HepG2 (cell line): ENCODE measurements around the gene ADCY7. TPM values are rescaled to one million over a fixed set of nuclear protein-coding genes. Genes with fewer than 3 reads are reported as not detected.
A peak's percentile ranks its signal among the peaks of the same experiment; 100 is the strongest.

Experiments used
- ATAC-seq: fragments of 200-7000 bp; cut with Tn5 transposase; 3 replicates; pipeline ENCODE4 v1.9.1; 2020; ENCODE audit warnings: mild to moderate bottlenecking, moderate library complexity
- BruUV-seq: library from RNA; stranded (reverse); fragments of 400-500 nt; replicated peaks from 2 replicates; lab custom pipeline; 2021; lab: Mats Ljungman, UMichigan
- CTCF ChIA-PET: fragments of 300-600 bp; formaldehyde crosslinking; extraction: SDS; loops from one replicate; lab custom pipeline; 2021; ENCODE audit warnings: low total read pairs, inconsistent platforms, low intra/inter-chr PET ratio; lab: Yijun Ruan, JAX
- POLR2A ChIA-PET: fragments of 350-600 bp; sonication (Branson Sonifier 250); formaldehyde crosslinking; loops from one replicate; lab custom pipeline; 2020; ENCODE audit warnings: antibody characterized with exemption, inconsistent platforms; lab: Yijun Ruan, JAX
- DNase-seq: peaks from one replicate; pipeline ENCODE4 v3.0.0-alpha.2; 2015; ENCODE audit warnings: low spot score
- FAIRE-seq: peaks from 3 replicates; lab custom pipeline; 2011; peaks lifted over from hg19 to GRCh38; lab: Jason Lieb, UNC
- H2AFZ ChIP-seq: one replicate; pipeline ENCODE4 v1.6.1; 2011; ENCODE audit warnings: low read length, inconsistent platforms
- H3K27ac ChIP-seq: fragments of 300-600 bp; 3 replicates; pipeline ENCODE4 v1.8.0; 2011; ENCODE audit warnings: mixed run types, mild to moderate bottlenecking, mixed read lengths, low read length, inconsistent platforms; ENCODE audit not compliant: insufficient read depth; ENCODE audit errors: extremely low read length
- H3K27me3 ChIP-seq, 2 experiments: fragments of 200-600 bp in 1 of 2; 2 replicates in 1 of 2; 3 replicates in 1 of 2; pipeline versions ENCODE4 v1.6.0 to v1.8.0; 2011; ENCODE audit warnings: low read length in 2 of 2, mild to moderate bottlenecking in 2 of 2, moderate library complexity in 2 of 2, inconsistent platforms in 1 of 2; ENCODE audit not compliant: insufficient read depth in 2 of 2, control insufficient read depth in 1 of 2
- H3K36me3 ChIP-seq, 2 experiments: fragments of 200-600 bp in 1 of 2; replicated peaks in 1 of 2; 2 replicates in 1 of 2; 3 replicates in 1 of 2; pipeline versions ENCODE4 v1.5.1 to v1.8.0; 2011; ENCODE audit warnings: low read length in 2 of 2, inconsistent platforms in 1 of 2; ENCODE audit not compliant: insufficient read depth in 2 of 2, control insufficient read depth in 1 of 2
- H3K4me1 ChIP-seq: 2 replicates; pipeline ENCODE4 v1.5.1; 2012; ENCODE audit warnings: low read length, inconsistent platforms; ENCODE audit not compliant: insufficient read depth
- H3K4me2 ChIP-seq: 2 replicates; pipeline ENCODE4 v1.6.0; 2011; ENCODE audit warnings: low read depth, low read length, inconsistent platforms
- H3K4me3 ChIP-seq, 3 experiments: fragments of 200-600 bp in 1 of 3; sonication (generic), shearing (Covaris generic) in 1 of 3; replicated peaks in 1 of 3; 2 replicates each; pipeline ENCODE4 v1.5.1; 2011 to 2016; ENCODE audit warnings: low read length in 3 of 3, inconsistent platforms in 2 of 3, low read depth in 2 of 3, mild to moderate bottlenecking in 2 of 3, control low read depth in 1 of 3, mixed read lengths in 1 of 3; ENCODE audit not compliant: insufficient read depth in 1 of 3
- H3K79me2 ChIP-seq: one replicate; pipeline ENCODE4 v1.6.1; 2011; ENCODE audit warnings: low read length, inconsistent platforms; ENCODE audit not compliant: insufficient read depth
- H3K9ac ChIP-seq: 2 replicates; pipeline ENCODE4 v1.6.0; 2011; ENCODE audit warnings: mild to moderate bottlenecking, low read depth, low read length, inconsistent platforms; ENCODE audit not compliant: insufficient read depth
- H3K9me3 ChIP-seq: 2 replicates; pipeline ENCODE4 v1.5.1; 2012; ENCODE audit warnings: mild to moderate bottlenecking, low read length
- H4K20me1 ChIP-seq: 2 replicates; pipeline ENCODE4 v1.6.0; 2011; ENCODE audit warnings: inconsistent platforms, mild to moderate bottlenecking, low read length, moderate library complexity; ENCODE audit not compliant: insufficient read depth
- KLF12 ChIP-seq: sonication (generic); formaldehyde crosslinking; IDR thresholded peaks from 2 replicates; pipeline ENCODE4 v1.4.0; 2020; ENCODE audit warnings: missing genetic modification reagents, borderline replicate concordance
- NR2F1 ChIP-seq, 2 experiments: fragments of 450-650 bp in 1 of 2; formaldehyde crosslinking in 1 of 2; IDR thresholded peaks; 2 replicates each; pipeline versions ENCODE4 v1.5.0 to v1.6.1; 2016 to 2020; ENCODE audit warnings: mild to moderate bottlenecking in 1 of 2, missing compliant biosample characterization in 1 of 2, missing genetic modification reagents in 1 of 2, moderate library complexity in 1 of 2
- SOX13 ChIP-seq, 3 experiments: fragments of 450-650 bp in 1 of 3; sonication (generic) in 1 of 3; formaldehyde crosslinking in 1 of 3; IDR thresholded peaks in 2 of 3; conservative IDR thresholded peaks in 1 of 3; 2 replicates each; pipeline versions ENCODE4 v1.5.0 to v1.6.1; 2016 to 2020; ENCODE audit warnings: antibody characterized with exemption in 1 of 3, mild to moderate bottlenecking in 1 of 3, missing compliant biosample characterization in 1 of 3, missing genetic modification reagents in 1 of 3, moderate library complexity in 1 of 3
- TCF12 ChIP-seq, 2 experiments: fragments of 450-650 bp in 1 of 2; sonication (generic) in 1 of 2; formaldehyde crosslinking in 1 of 2; IDR thresholded peaks; 2 replicates each; pipeline versions ENCODE4 v1.6.1 to v1.8.0; 2017 to 2022; ENCODE audit warnings: antibody characterized with exemption in 1 of 2, mild to moderate bottlenecking in 1 of 2, missing genetic modification reagents in 1 of 2, moderate library complexity in 1 of 2
- ZBTB8A ChIP-seq: sonication (generic); formaldehyde crosslinking; IDR thresholded peaks from 2 replicates; pipeline ENCODE4 v1.4.0; 2020; ENCODE audit warnings: mild to moderate bottlenecking, low read depth, missing genetic modification reagents, borderline replicate concordance
- ZFP1 ChIP-seq: IDR thresholded peaks from 2 replicates; pipeline ENCODE4 v1.6.1; 2016
- ZKSCAN5 ChIP-seq: sonication (generic); formaldehyde crosslinking; IDR thresholded peaks from 2 replicates; pipeline ENCODE4 v1.5.1; 2020; ENCODE audit warnings: mild to moderate bottlenecking, missing genetic modification reagents
- ZNF101 ChIP-seq: sonication (generic); formaldehyde crosslinking; IDR thresholded peaks from 2 replicates; pipeline ENCODE4 v1.4.0; 2020; ENCODE audit warnings: mild to moderate bottlenecking, low read depth, missing genetic modification reagents, borderline replicate concordance
- ZNF180 ChIP-seq: sonication (generic); formaldehyde crosslinking; IDR thresholded peaks from 2 replicates; pipeline ENCODE4 v1.4.0; 2020; ENCODE audit warnings: low read depth, missing genetic modification reagents, borderline replicate concordance
- ZNF510 ChIP-seq: sonication (generic); formaldehyde crosslinking; IDR thresholded peaks from 2 replicates; pipeline ENCODE4 v1.4.0; 2020; ENCODE audit warnings: low read depth, mild to moderate bottlenecking, missing genetic modification reagents
- ZNF615 ChIP-seq: sonication (generic); formaldehyde crosslinking; IDR thresholded peaks from 2 replicates; pipeline ENCODE4 v1.5.0; 2020; ENCODE audit warnings: mild to moderate bottlenecking, missing genetic modification reagents, borderline replicate concordance
- ZNF891 ChIP-seq: sonication (generic); formaldehyde crosslinking; IDR thresholded peaks from 2 replicates; pipeline ENCODE4 v1.5.0; 2020; ENCODE audit warnings: mild to moderate bottlenecking, missing genetic modification reagents
- WGBS: methylation state at CpG from one replicate; pipeline ENCODE4 v1.1.6; 2017; ENCODE audit warnings: low lambda C conversion rate; 5-methylcytosine and 5-hydroxymethylcytosine counted together
- in situ Hi-C: cut with HindIII; loops from 2 replicates; pipeline ENCODE4 v1.10.0; 2017; ENCODE audit warnings: low pct_unique_long_range_greater_than_20kb; ENCODE audit not compliant: extremely low pct_ligation_motif_present
- intact Hi-C: fragments of 100-400 bp; cut with micrococcal nuclease; formaldehyde crosslinking; loops from one replicate; pipeline ENCODE4 v1.10.0; 2022; ENCODE audit not compliant: unreplicated experiment
- polyA plus RNA-seq, 8 experiments: library from polyadenylated mRNA; depleted of rRNA in 3 of 8; stranded (reverse) in 7 of 8; unstranded in 1 of 8; fragments of >200 nt; fragmentation: Illumina TruSeq in 4 of 8; extraction: Trizol in 4 of 8; gene quantifications; 2 replicates each; pipeline versions ENCODE4 v1.2.1 to v1.2.3, GENCODE V29; 2011 to 2016; ENCODE audit warnings: low read depth in 4 of 8, missing spikeins in 1 of 8, mixed read lengths in 1 of 8; ENCODE audit not compliant: insufficient read depth in 1 of 8
- total RNA-seq, 5 experiments: library from RNA; depleted of rRNA; stranded (reverse); fragments of >200 nt; fragmentation: Illumina TruSeq; extraction: Trizol; gene quantifications; 2 replicates each; pipeline ENCODE4 v1.2.3, GENCODE V29; 2016; ENCODE audit warnings: low read depth in 1 of 5
- TF ChIP-seq, protein P1 (sequence below): sonication (generic); formaldehyde crosslinking; IDR thresholded peaks from 2 replicates; pipeline ENCODE4 v1.5.0; 2020; ENCODE audit warnings: missing genetic modification reagents, mild to moderate bottlenecking, borderline replicate concordance
- TF ChIP-seq, protein P2 (sequence below): sonication (generic); formaldehyde crosslinking; IDR thresholded peaks from 2 replicates; pipeline ENCODE4 v1.9.0; 2022; ENCODE audit warnings: low read depth, missing genetic modification reagents
- TF ChIP-seq, protein P3 (sequence below): sonication (generic); IDR thresholded peaks from 2 replicates; pipeline ENCODE4 v1.6.1; 2016; ENCODE audit warnings: low read depth, borderline replicate concordance

Gene ADCY7
- total and polyA plus RNA-seq, 2 of the 13 experiments (the other 11 are each of a cell fraction or from before 2014, with no cell fraction given) = 2.2 to 4.3 TPM

DNA sequence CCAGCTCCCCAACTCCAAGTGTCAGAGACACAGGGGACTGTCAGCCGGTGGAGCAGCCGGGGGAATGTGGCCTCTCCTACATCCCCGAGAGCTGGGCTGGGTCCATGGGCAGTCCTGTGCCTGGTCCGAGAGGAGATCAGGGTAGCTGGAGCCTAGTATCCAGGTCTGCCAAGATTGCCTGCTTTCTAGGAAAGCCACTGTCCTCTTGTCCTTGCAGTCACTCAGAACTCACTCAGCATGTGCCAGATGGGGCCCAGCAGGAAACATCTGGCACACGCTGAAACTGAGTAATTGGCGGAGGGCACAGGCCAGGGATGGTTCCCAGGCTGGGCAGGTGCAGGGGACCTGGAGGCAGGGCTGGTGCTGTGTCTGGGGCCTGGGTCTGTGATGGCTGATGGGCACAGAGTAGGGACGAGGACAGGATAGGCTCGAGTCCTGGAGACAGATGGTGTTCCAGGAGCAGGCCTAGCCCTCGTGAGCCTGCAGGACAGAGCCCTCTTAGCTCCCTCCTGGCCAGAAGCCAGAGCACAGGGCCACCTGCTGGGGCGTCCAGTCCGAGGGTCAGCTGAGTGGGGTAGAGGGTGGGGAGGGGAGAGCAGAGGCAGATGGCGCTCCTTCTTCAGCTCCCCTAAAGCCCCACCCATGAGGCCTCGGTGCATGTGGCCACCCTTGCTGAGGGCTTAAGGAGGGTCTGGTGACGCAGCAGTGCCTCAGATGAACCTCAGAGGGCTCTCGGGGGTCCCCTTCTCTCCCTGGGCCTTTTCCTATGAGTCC, 31.1 kb downstream of the ADCY7 start:
- BruUV-seq = no TSS peak
- peak; percentile 49; the same call in 1 of the 2 replicates for TF ChIP-seq ZNF101 (CRISPR knock-in tag)
- TF ChIP-seq, protein P1, sequence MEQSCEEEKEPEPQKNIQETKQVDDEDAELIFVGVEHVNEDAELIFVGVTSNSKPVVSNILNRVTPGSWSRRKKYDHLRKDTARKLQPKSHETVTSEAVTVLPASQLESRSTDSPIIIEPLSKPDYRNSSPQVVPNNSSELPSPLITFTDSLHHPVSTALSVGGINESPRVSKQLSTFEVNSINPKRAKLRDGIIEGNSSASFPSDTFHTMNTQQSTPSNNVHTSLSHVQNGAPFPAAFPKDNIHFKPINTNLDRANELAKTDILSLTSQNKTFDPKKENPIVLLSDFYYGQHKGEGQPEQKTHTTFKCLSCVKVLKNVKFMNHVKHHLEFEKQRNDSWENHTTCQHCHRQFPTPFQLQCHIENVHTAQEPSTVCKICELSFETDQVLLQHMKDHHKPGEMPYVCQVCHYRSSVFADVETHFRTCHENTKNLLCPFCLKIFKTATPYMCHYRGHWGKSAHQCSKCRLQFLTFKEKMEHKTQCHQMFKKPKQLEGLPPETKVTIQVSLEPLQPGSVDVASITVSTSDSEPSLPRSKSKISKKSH (CRISPR knock-in tag) = no peak; the same call in 1 of the 2 replicates
- TF ChIP-seq, protein P2, sequence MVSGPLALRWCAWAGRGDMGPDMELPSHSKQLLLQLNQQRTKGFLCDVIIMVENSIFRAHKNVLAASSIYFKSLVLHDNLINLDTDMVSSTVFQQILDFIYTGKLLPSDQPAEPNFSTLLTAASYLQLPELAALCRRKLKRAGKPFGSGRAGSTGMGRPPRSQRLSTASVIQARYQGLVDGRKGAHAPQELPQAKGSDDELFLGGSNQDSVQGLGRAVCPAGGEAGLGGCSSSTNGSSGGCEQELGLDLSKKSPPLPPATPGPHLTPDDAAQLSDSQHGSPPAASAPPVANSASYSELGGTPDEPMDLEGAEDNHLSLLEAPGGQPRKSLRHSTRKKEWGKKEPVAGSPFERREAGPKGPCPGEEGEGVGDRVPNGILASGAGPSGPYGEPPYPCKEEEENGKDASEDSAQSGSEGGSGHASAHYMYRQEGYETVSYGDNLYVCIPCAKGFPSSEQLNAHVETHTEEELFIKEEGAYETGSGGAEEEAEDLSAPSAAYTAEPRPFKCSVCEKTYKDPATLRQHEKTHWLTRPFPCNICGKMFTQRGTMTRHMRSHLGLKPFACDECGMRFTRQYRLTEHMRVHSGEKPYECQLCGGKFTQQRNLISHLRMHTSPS = no peak
- TF ChIP-seq ZNF615 (CRISPR knock-in tag) = no peak
- no peak for TF ChIP-seq KLF12 (CRISPR knock-in tag)
- no peak for TF ChIP-seq SOX13 (IDR thresholded peaks at IDR 0.05)
- no peak for TF ChIP-seq SOX13 (CRISPR knock-in tag; conservative IDR thresholded peaks at IDR 0.05 in 1 of 2, IDR thresholded peaks at IDR 0.05 in 1 of 2)
- TF ChIP-seq ZKSCAN5 (CRISPR knock-in tag) = 0 out of 2 replicates have a peak, but pooled peaks have one; percentile 24
- no peak for TF ChIP-seq TCF12 (IDR thresholded peaks at IDR 0.05)
- TF ChIP-seq TCF12 (CRISPR knock-in tag; IDR thresholded peaks at IDR 0.05) = 0 out of 2 replicates have a peak, but pooled peaks have one; percentile 30
- TF ChIP-seq, protein P3, sequence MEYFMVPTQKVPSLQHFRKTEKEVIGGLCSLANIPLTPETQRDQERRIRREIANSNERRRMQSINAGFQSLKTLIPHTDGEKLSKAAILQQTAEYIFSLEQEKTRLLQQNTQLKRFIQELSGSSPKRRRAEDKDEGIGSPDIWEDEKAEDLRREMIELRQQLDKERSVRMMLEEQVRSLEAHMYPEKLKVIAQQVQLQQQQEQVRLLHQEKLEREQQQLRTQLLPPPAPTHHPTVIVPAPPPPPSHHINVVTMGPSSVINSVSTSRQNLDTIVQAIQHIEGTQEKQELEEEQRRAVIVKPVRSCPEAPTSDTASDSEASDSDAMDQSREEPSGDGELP = peak; percentile 42; the same call in 1 of the 2 replicates
- no peak for TF ChIP-seq ZNF180 (CRISPR knock-in tag)
- no peak for TF ChIP-seq NR2F1 (CRISPR knock-in tag; IDR thresholded peaks at IDR 0.05)
- no peak for TF ChIP-seq ZFP1
- TF ChIP-seq ZNF891 (CRISPR knock-in tag) = peak; percentile 27; the same call in 1 of the 2 replicates
- TF ChIP-seq ZBTB8A (CRISPR knock-in tag) = 0 out of 2 replicates have a peak, but pooled peaks have one; percentile 72
- peak; percentile 92; the same call in 1 of the 2 replicates for TF ChIP-seq ZNF510

More for the DNA sequence above, 31.1 kb downstream of the ADCY7 start:
- Histone ChIP-seq H3K4me3 (peak overlapping the region; percentile 9 to 52 (median 21); a peak in 4 of 6 replicates), H3K27ac (peak overlapping the region; percentile 32), H4K20me1 (no peaks in the 10 kb centered on the region), H3K9ac (peak overlapping the region; percentile 1; the same call in 1 of the 2 replicates), H2AFZ (no peak overlapping the region), H3K4me2 (peak overlapping the region; percentile 77), H3K27me3 (no peaks in the 10 kb centered on the region), H3K9me3 (no peaks in the 10 kb centered on the region), H3K79me2 (no peaks in the 10 kb centered on the region), H3K36me3 (no peaks in the 10 kb centered on the region), H3K4me1 (peaks cover 61% of the 10 kb centered on the region)
- peak; percentile 71 for ATAC-seq
- FAIRE-seq = no peak
- ChIA-PET CTCF (no interaction called here), POLR2A (interaction anchor here (0.9 to 2.1 kb wide), 4 partner anchors 9 to 35 kb away, joined by 5 to 13 read pairs (median 9); no protein-coding TSS in a partner anchor)
- in situ Hi-C loops = no loop called here
- intact Hi-C loops = no loop called here
- DNase-seq = peak; percentile 57
- 13% methylated on average over 11 of the region's 15 CpGs for WGBS
